ENCODE data around the gene EIF2B5. TPM values are rescaled to one million over a fixed set of nuclear protein-coding genes. Genes with fewer than 3 reads are reported as not detected.
"Not testable (repeated sequence)": the region's sequence is repeated elsewhere in the genome, so short reads cannot be mapped to it uniquely, and the experiment has no call there.

Gene EIF2B5
- total and polyA plus RNA-seq, 3 donors from 2014 or later, result 36.7 to 48.1 (median 37.2) TPM

DNA sequence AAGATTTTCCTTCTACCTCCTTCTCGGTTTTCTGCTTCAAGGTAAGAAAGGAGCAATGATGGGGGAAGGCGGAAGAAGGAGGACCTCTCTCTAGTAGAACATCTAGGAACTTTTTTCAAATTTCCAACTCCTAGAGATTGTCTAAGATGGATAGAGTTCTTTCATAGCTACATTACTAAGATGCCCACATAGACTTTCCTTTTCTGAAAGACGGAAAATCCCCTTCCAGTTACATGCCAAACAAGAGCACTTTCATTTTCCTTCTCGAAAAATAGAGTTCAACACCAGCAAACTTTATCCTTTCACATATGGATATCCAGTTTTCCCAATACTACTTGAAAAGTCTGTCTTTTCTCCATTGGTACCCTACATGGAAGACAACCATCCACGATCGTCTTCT, 37.6 kb upstream of the EIF2B5 start:
- WGBS, 2 donors, result 91 to 95% methylated on average over 6 of the region's 6 CpGs
- H3K27me3 ChIP-seq, result no peaks in the 10 kb centered on the region
- H3K4me1 ChIP-seq, result no peaks in the 10 kb centered on the region

DNA sequence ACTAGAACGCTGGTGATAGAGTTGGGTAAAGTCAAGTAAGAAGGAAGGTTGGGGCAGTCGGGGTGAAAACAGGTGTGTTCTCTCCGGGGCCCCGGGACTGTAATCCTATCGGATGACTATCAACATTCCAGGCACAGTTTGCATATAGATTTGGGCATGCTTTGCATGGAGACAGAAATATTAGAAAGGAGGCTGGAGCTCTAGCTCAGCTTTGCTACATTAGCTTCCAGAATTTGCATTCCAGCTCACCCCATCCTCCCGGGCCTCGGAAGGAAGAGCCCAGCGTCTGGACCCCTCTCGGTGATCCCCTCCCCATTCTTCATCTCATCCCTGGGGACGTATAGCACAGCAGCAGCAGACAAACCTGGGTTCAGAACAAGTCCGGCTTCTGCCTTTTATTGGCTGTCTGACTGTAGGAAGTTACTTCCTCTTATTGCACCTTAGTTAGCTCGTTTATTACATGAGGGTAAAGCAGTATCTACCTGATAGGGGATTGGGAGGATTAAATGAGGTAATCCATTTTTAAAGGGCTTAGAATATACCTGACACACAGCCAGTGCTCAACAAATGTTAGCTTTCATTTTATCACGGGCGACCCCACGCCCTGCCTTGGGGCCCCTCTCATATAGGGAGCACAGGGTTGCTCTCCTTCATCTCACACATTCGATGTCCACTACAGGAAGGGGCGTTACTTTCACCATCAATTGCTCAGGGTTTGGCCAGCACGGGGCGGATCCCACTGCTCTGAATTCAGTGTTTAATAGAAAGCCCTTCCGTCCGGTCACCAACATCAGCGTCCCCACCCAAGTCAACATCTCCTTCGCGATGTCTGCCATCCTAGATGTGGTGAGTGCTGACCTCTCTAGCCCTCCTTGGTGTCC, 35.1 kb upstream of the EIF2B5 start:
- H3K27me3 ChIP-seq, result no peaks in the 10 kb centered on the region
- no peak overlapping the region for H3K27ac ChIP-seq
- H3K4me1 ChIP-seq, result no peaks in the 10 kb centered on the region
- TF ChIP-seq CTCF (IDR thresholded peaks at IDR 0.05) (no peak), POLR2A (IDR thresholded peaks at IDR 0.05) (no peak)
- DNase-seq, result no peak
- H3K4me3 ChIP-seq, result peak overlapping the region in 1 of 2 donors; percentile 34
- H3K36me3 ChIP-seq (ENCODE audit: low read depth, missing control alignments), result no peaks in the 10 kb centered on the region
- intact Hi-C loops (cut with DNase I; ENCODE audit: low total_unique reads), result no loop called here
- no peaks in the 10 kb centered on the region for H3K9me3 ChIP-seq
- WGBS, 2 donors, result 49 to 60% methylated on average over 24 of the region's 24 CpGs

More for the DNA sequence above, 37.6 kb upstream of the EIF2B5 start:
- intact Hi-C loops (cut with DNase I; ENCODE audit: low total_unique reads), result no loop called here
- Histone ChIP-seq H3K27ac (no peak overlapping the region), H3K4me3 (no peak overlapping the region), H3K9me3 (no peaks in the 10 kb centered on the region), H3K36me3 (ENCODE audit: low read depth, missing control alignments) (no peaks in the 10 kb centered on the region)
- no peak for DNase-seq
- TF ChIP-seq CTCF (IDR thresholded peaks at IDR 0.05) (no peak), POLR2A (IDR thresholded peaks at IDR 0.05) (no peak)

DNA sequence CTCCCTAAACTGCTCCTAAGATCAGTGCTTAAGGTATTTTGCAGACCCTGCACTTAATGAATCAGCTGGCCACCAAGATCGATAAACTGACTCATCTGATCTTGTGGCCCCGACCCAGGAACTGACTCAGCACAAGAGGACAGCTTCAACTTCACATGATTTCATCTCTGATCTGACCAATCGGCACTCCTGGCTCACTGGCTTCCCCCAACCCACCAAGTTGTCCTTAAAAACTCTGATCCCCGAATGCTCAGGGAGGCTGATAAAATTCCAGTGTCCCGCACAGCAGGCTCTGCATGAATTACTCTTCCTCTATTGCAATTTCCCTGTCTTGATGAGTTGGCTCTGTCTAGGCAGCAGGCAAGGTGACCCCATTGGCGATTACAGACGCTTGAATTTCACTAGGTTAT, 24.8 kb upstream of the EIF2B5 start:
- no peaks in the 10 kb centered on the region for H3K9me3 ChIP-seq
- no peaks in the 10 kb centered on the region for H3K4me1 ChIP-seq
- no peaks in the 10 kb centered on the region for H3K36me3 ChIP-seq (ENCODE audit: low read depth, missing control alignments)
- intact Hi-C loops (cut with DNase I; ENCODE audit: low total_unique reads), result no loop called here
- no peak for DNase-seq
- H3K4me3 ChIP-seq, result no peak overlapping the region
- no peak overlapping the region for H3K27ac ChIP-seq
- WGBS, 2 donors, result 69 to 77% methylated on average over 7 of the region's 7 CpGs
- TF ChIP-seq CTCF (IDR thresholded peaks at IDR 0.05) (no peak), POLR2A (IDR thresholded peaks at IDR 0.05) (no peak)
- no peaks in the 10 kb centered on the region for H3K27me3 ChIP-seq

DNA sequence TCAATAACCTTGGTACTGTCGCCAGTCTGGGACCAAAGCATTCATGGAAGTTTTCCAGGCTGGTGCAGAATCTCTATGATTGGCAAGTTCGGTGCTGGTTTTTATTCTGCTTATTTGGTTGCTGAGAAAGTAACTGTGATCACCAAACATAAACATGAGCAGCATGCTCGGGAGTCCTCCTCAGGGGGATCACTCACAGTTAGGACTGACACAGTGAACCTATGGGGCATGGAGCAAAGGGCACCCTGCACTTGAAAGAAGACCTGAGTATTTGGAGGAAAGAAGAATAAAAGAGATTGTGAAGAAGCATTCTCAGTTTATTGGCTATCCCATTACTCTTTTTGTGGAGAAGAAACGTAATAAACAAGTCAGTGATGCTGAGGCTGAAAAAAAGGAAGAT, 19.1 kb upstream of the EIF2B5 start:
- Histone ChIP-seq H3K4me3 (no peak overlapping the region), H3K4me1 (no peaks in the 10 kb centered on the region), H3K27ac (no peak overlapping the region), H3K36me3 (ENCODE audit: low read depth, missing control alignments) (no peaks in the 10 kb centered on the region), H3K9me3 (no peaks in the 10 kb centered on the region), H3K27me3 (no peaks in the 10 kb centered on the region)
- WGBS, 2 donors, result 86 to 96% methylated on average over 4 of the region's 4 CpGs
- no peak for DNase-seq
- no peak for TF ChIP-seq CTCF (IDR thresholded peaks at IDR 0.05)
- no peak for TF ChIP-seq POLR2A (IDR thresholded peaks at IDR 0.05)
- intact Hi-C loops (cut with DNase I; ENCODE audit: low total_unique reads), result no loop called here

DNA sequence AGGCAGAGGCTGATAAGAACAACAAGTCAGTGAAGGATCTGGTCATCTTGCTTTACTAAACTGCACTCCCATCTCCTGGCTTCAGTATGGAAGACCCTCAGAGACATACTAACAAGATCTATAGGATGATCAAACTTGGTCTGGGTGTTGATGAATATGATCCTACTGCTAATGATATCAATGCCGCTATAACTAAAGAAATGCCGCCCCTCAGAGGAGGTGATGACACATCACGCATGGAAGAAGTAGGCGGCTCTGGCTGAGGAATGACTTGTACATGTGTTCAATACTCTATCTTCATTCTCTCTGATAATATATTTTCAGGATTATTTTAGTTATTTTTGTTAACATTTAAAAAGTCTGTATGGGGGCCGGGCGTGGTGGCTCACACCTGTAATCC, 17.5 kb upstream of the EIF2B5 start:
- no peak for TF ChIP-seq POLR2A (IDR thresholded peaks at IDR 0.05)
- Histone ChIP-seq H3K4me1 (no peaks in the 10 kb centered on the region), H3K27ac (no peak overlapping the region), H3K27me3 (no peaks in the 10 kb centered on the region), H3K36me3 (ENCODE audit: low read depth, missing control alignments) (no peaks in the 10 kb centered on the region), H3K4me3 (no peak overlapping the region), H3K9me3 (no peaks in the 10 kb centered on the region)
- no peak for DNase-seq
- 92 to 98% methylated on average over 6 of the region's 6 CpGs for WGBS, 2 donors
- intact Hi-C loops (cut with DNase I; ENCODE audit: low total_unique reads), result no loop called here

GRCh38 chr3:184121031-184121430, 14.1 kb upstream of the EIF2B5 start:
- H3K9me3 ChIP-seq; H3K36me3 ChIP-seq (ENCODE audit: low read depth, missing control alignments); H3K4me1 ChIP-seq; H3K4me3 ChIP-seq; H3K27me3 ChIP-seq; intact Hi-C loops (cut with DNase I; ENCODE audit: low total_unique reads); DNase-seq; H3K27ac ChIP-seq: not testable (repeated sequence)
- WGBS, 2 donors, result 91 to 94% methylated on average over 8 of the region's 8 CpGs

Measured in testis (tissue), 3 donors.